ENCODE measurements around the gene ADSS1. TPM values are rescaled to one million over a fixed set of nuclear protein-coding genes. Genes with fewer than 3 reads are reported as not detected.

ADSS1 gene
- total and polyA plus RNA-seq, 2 experiments from 2014 or later = 3.8 to 7.6 TPM

GRCh38 chr14:104739546-104740516, 15.8 kb downstream of the ADSS1 start:
- H3K36me3 ChIP-seq (replicated peaks; ENCODE audit: insufficient read depth, low read depth) = no peaks in the 10 kb centered on the region
- 88% methylated on average over 29 of the region's 29 CpGs for WGBS (ENCODE audit: low lambda C conversion rate, missing lambda C conversion rate)

GRCh38 chr14:104741108-104741802, 17.2 kb downstream of the ADSS1 start:
- H3K4me3 ChIP-seq = no peak overlapping the region
- no peaks in the 10 kb centered on the region for H3K79me2 ChIP-seq
- H3K27ac ChIP-seq = no peak overlapping the region
- WGBS (ENCODE audit: low lambda C conversion rate, missing lambda C conversion rate) = 93% methylated on average over 29 of the region's 29 CpGs
- H3K4me1 ChIP-seq (ENCODE audit: insufficient read depth) = peaks cover 3% of the 10 kb centered on the region
- H3K27me3 ChIP-seq = no peaks in the 10 kb centered on the region
- H4K20me1 ChIP-seq (ENCODE audit: insufficient read depth, poor library complexity, severe bottlenecking) = no peaks in the 10 kb centered on the region
- no peaks in the 10 kb centered on the region for H3K36me3 ChIP-seq (replicated peaks; ENCODE audit: insufficient read depth, low read depth)
- no peak overlapping the region for H3K4me2 ChIP-seq
- TF ChIP-seq EZH2 (IDR thresholded peaks at IDR 0.05; ENCODE audit: borderline replicate concordance) (no peak), CTCF (IDR thresholded peaks at IDR 0.05; ENCODE audit: poor library complexity) (no peak), EZH2phosphoT487 (IDR thresholded peaks at IDR 0.05; ENCODE audit: low read depth, severe bottlenecking, unreplicated experiment) (no peak)
- no peak overlapping the region for H2AFZ ChIP-seq
- no peaks in the 10 kb centered on the region for H3K9me2 ChIP-seq (replicated peaks; ENCODE audit: insufficient read depth)
- H3K9me3 ChIP-seq (ENCODE audit: low read depth) = no peaks in the 10 kb centered on the region
- no peak for DNase-seq (ENCODE audit: low spot score)

More at GRCh38 chr14:104739546-104740516, 15.8 kb downstream of the ADSS1 start:
- Histone ChIP-seq H3K4me3 (no peak overlapping the region), H3K4me1 (ENCODE audit: insufficient read depth) (peaks cover 13% of the 10 kb centered on the region), H3K9me3 (ENCODE audit: low read depth) (no peaks in the 10 kb centered on the region), H3K4me2 (no peak overlapping the region), H3K27ac (no peak overlapping the region), H4K20me1 (ENCODE audit: insufficient read depth, poor library complexity, severe bottlenecking) (no peaks in the 10 kb centered on the region), H3K79me2 (no peaks in the 10 kb centered on the region), H3K9me2 (replicated peaks; ENCODE audit: insufficient read depth) (no peaks in the 10 kb centered on the region), H2AFZ (no peak overlapping the region), H3K27me3 (no peaks in the 10 kb centered on the region)
- TF ChIP-seq EZH2phosphoT487 (IDR thresholded peaks at IDR 0.05; ENCODE audit: low read depth, severe bottlenecking, unreplicated experiment) = no peak
- no peak for TF ChIP-seq CTCF (IDR thresholded peaks at IDR 0.05; ENCODE audit: poor library complexity)
- TF ChIP-seq EZH2 (IDR thresholded peaks at IDR 0.05; ENCODE audit: borderline replicate concordance) = no peak
- no peak for DNase-seq (ENCODE audit: low spot score)

GRCh38 chr14:104741803-104742251, 17.8 kb downstream of the ADSS1 start:
- WGBS (ENCODE audit: low lambda C conversion rate, missing lambda C conversion rate) = 95% methylated on average over 18 of the region's 23 CpGs
- H2AFZ ChIP-seq = no peak overlapping the region

More at GRCh38 chr14:104741803-104742251, 17.8 kb downstream of the ADSS1 start:
- H3K9me3 ChIP-seq (ENCODE audit: low read depth) = no peaks in the 10 kb centered on the region
- DNase-seq (ENCODE audit: low spot score) = no peak
- no peak overlapping the region for H3K4me2 ChIP-seq
- no peaks in the 10 kb centered on the region for H3K4me1 ChIP-seq (ENCODE audit: insufficient read depth)
- H3K36me3 ChIP-seq (replicated peaks; ENCODE audit: insufficient read depth, low read depth) = no peaks in the 10 kb centered on the region
- no peak overlapping the region for H3K27ac ChIP-seq
- no peaks in the 10 kb centered on the region for H3K9me2 ChIP-seq (replicated peaks; ENCODE audit: insufficient read depth)
- H4K20me1 ChIP-seq (ENCODE audit: insufficient read depth, poor library complexity, severe bottlenecking) = no peaks in the 10 kb centered on the region
- no peaks in the 10 kb centered on the region for H3K79me2 ChIP-seq
- no peak overlapping the region for H3K4me3 ChIP-seq
- H3K27me3 ChIP-seq = no peaks in the 10 kb centered on the region
- TF ChIP-seq EZH2 (IDR thresholded peaks at IDR 0.05; ENCODE audit: borderline replicate concordance) = no peak
- TF ChIP-seq CTCF (IDR thresholded peaks at IDR 0.05; ENCODE audit: poor library complexity) = no peak
- TF ChIP-seq EZH2phosphoT487 (IDR thresholded peaks at IDR 0.05; ENCODE audit: low read depth, severe bottlenecking, unreplicated experiment) = no peak

Measured in hepatocyte (in vitro differentiated cells).